Measurements from ENCODE around the gene INPP4A.

The INPP4A gene

DNA sequence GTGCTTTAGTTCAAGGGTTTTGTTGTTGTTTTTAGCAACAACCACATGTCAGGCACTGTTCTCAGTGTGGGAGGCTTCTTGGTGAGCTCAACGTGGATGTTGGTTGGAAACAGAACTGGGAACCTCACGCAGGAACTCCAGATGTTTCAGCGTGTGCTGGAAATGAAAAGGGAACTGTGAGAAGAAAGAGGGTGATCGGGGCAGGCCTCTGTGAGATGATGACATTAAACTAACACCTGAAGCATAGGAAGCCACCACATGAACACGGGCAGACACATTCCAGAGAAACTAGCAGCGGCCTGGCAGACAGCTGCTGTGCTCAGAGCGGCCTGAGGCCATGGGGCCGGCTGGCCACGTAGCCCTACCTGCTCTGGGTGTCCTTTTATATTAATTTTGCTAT is 97.2 kb downstream of the INPP4A start:
- no peak for DNase-seq (ENCODE audit: low read depth)

DNA sequence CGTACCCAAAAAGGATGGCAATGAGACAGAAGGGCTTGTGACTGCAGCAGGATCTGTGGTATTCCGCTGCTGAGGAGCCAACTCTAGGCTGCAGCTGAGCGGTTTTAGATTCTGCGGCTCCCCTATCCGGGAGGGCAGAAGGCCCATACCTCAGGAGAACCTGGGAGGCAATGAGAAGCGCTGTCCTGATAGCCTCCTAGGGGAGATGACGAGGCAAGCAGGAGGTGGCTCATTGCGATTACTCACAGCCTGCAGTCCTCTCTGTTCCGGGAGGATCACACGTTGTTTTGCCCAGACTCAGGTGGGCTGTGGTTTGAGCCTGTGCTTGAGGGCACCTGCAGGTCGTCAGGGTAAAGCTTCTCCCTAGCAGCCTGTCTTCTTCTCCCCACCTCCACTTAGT is 98.6 kb downstream of the INPP4A start:
- DNase-seq (ENCODE audit: low read depth), result no peak

DNA sequence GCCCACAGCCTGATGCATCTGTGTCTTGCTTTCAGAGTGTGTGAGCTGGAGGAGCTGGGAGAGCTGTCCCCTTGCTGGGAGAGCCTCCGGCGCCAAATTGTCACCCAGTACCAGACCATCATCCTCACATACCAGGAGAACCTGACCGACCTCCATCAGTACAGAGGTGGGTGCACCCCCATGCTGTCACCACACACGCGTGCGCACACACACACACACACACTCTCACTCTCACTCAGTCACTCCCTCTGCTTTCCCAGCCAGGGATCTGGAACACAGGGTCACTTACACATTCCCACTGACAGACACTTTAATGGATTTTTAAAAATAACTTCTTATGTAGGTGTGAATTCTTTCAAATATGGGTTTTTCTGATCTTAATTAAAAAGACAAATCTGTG is 99.2 kb downstream of the INPP4A start:
- DNase-seq (ENCODE audit: low read depth), result no peak

DNA sequence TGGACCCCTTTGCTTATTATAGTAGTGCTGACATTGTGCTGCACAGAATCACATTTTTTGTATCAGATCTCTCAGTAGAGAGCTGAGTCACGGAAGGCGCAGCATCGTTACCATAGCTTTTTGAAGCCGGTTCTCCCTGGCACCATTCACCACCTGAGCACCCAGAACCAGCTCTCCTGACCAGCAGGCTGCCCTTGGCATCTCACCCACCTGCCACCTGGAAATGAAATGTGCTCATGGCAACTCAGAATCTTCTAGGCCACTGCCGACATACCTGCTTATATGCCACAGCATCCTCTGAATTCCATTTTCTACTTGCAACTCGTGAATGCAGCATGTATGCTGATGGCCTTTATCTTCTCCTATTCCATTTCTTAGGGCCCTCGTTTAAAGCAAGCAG is 100.9 kb downstream of the INPP4A start:
- DNase-seq (ENCODE audit: low read depth), result no peak

DNA sequence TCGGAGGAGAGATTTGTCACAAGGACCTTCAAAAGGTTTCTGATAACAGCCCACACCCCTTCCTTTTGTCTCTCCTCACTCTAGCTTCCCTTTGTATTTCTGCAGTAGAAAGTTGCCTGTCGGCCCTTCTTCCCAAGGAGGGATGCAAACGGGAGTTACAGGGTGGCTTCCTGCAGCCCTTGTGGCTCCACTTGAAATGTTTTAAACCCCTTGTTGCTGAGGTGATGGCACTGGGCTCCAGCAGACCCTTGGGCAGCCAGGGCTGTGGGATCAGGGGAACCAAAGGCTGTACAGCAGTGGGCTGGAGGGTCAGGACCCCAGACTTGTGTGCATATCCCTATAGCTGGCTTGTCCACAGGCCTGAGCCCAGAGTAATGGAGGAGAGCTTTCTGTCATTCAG is 101.5 kb downstream of the INPP4A start:
- no peak for DNase-seq (ENCODE audit: low read depth)

DNA sequence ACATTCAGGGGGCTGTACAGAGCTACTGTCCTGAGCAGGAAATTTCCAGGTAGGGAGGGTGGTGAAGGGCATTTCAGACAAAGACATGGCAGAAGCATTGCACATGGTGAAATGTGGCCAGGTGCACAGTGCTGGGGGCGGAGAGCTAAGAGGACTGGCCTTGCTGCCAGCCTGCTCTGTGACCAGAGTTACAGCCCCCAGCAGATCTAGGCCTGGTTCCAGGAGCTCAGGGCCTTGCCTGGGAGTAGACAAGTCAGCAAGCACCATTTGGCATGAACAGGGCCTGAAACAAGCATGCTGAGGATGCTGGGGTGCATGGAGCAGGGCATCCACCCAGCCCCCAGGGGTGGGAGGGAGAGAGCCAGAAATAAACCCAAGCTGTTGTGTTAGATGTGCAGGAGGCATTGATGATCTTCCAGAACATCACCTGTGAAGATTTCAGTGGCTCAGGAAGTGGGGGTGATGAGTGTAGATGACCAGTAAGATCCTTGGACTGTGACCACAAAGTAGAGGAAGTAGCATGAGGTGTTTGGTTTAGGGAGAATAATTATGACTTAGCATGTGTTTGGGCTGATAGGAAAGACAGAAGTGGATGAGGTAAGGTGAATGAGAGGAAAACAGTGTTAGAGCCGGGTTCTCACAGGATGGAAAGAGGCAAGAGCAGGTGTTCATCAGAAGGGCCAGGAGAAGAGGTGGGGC is 102.6 kb downstream of the INPP4A start:
- no peak for DNase-seq (ENCODE audit: low read depth)

DNA sequence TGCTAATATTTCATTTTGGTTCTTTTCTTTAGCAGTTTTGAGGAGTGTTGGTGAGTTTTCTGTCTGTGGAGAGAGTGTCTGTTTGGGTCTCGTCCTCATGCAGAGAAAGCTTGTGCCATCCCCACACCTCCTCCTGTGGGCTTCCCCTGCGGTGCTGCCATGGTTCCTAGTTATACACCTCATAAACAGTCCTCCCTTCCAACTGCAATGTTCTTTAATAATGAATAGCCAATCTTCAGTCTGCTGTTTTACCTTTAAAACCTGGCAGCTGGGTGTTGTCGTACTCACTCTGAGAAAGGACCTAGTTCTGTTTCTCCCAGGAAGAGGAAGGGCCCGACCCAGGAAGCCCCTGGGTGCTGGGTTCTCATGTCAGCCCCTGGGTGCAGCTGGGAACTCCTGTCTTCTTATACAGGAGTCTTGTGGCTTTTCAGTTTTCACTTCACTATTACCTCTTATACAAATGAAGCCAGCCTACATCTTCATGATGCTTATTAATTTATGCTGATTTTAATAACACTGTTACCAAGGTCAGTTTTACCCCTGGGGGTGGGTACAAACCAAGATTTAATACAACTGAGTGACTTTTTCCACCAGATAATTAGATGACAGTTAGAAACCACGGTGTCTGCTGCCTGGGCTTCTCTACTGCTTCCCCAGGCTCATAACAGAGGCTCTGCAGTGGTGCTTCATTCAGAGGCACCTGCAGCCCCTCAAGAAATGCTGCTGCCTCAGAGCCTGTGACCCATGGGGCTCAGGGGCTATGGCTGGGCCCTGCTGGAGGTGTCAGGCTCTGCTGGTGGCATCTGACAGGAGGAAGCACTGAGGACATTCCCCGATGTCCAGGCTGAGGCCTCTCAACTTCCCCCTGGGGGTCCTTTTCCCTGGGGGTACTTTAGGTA is 104.5 kb downstream of the INPP4A start:
- DNase-seq (ENCODE audit: low read depth), result no peak

DNA sequence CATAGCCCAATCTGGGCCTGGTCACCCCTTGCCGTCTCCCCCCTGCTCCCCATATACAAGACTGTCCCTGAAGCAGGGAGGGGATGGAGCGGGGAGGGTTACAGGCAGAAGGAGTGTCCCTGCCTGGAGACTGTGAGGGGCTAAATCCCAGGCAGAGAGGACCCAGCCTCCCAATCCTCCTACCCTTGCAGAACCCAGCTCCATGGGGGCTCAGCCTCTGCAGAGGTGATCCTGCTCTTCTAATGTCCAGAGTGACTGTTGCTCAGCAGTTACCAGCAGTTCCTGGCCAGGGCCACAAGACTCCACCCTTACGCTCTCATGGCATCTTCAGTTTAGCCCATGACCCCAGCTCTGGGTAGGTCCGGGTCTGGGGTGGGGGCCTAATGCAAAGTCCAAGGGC is 105.5 kb downstream of the INPP4A start:
- no peak for DNase-seq (ENCODE audit: low read depth)

DNA sequence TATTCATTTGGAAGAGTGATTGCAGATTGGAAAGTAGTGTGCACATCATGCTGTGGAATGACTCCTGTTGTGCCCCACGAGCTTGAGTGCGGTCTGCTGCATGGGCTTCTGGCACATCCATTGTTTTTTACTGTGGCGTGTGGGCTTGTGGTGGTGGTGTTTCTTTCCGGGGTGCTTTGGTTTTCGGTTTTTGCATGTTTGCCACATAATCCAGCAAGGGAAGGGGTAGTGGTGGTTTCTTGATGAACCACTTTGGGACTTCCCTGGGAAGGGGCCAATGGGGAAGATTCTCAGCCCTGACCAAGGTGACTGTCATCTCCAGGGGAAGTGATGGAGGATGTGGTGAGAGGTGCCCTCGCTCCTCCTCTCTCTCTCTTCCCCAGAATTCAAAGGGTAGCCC is 106.7 kb downstream of the INPP4A start:
- DNase-seq (ENCODE audit: low read depth), result no peak

DNA sequence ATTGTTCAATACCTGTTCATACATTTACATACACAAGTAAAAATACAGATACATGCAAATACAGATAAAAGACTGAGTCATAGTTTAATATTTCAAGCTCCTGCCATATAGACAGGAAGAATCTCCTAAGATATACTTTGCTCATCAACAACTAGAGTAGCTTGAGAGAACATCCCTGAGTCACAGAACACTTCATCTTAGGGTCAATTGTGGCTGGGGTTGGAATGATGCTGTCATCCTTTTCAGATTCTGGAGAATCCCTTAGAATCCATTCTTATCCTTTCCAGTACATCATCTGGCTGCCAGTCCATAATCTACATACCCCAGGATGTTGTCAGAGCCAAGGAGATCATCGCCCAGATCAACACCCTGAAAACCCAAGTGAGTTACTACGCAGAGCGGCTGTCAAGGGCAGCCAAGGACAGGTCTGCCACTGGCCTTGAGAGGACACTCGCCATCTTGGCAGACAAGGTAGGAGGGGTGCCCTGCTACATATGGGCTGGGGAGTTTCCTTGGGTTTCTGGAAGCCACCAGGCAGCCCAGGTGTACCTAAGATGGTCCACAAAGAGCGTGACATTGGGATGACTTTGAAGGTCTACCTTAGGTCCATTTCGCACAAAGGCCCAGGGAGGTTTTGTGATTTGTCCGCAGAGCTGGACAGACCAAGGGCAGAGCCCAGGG is 108.0 kb downstream of the INPP4A start:
- no peak for DNase-seq (ENCODE audit: low read depth)

DNA sequence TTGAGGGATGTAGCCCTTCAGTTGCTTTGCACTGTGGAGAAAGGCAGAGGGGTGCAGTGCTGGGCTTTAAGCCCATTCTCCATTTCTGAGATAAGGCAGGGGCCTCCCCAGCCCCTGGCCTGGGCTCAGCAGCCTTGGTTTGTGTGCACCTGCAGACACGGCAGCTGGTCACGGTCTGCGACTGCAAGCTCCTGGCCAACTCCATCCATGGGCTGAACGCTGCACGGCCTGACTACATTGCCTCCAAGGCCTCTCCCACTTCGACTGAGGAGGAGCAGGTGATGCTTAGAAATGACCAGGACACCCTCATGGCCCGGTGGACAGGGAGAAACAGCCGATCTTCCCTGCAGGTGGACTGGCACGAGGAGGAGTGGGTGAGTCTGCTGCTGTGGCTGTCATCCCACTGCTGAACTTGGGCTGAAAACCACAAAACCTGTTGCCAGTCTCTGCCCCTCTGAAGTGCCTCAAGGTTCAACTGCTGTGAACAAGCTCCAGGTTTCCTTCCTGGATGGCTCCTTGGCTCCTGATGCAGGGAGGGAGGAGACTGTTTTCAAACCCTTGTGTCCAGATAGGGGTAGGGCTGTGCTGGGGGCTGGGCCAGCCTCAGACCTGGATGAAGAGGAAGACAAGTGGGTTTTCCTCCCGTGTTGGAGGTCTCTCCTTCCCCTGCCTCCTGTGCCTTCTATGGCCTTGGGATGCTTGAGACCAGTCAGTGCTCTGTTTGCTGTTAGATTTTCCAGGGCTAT is 109.6 kb downstream of the INPP4A start:
- DNase-seq (ENCODE audit: low read depth), result no peak

DNA sequence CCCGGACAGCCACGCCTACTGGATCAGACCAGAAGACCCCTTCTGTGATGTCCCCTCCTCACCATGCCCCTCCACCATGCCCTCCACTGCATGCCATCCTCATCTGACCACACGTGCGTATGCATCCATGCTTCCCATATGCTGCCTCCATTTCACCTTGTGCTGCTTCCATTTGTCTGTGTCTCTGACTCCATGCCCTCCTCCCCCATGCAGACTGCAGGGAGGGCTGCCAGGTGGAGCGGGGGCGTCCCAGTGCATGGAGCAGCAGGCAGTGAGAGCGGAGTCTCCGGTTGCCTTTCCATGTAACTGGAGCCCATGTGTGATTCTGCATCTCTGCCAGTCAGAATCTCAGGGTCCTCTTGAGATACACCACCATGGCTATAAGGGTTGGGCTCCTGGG is 111.0 kb downstream of the INPP4A start:
- DNase-seq (ENCODE audit: low read depth), result no peak

DNA sequence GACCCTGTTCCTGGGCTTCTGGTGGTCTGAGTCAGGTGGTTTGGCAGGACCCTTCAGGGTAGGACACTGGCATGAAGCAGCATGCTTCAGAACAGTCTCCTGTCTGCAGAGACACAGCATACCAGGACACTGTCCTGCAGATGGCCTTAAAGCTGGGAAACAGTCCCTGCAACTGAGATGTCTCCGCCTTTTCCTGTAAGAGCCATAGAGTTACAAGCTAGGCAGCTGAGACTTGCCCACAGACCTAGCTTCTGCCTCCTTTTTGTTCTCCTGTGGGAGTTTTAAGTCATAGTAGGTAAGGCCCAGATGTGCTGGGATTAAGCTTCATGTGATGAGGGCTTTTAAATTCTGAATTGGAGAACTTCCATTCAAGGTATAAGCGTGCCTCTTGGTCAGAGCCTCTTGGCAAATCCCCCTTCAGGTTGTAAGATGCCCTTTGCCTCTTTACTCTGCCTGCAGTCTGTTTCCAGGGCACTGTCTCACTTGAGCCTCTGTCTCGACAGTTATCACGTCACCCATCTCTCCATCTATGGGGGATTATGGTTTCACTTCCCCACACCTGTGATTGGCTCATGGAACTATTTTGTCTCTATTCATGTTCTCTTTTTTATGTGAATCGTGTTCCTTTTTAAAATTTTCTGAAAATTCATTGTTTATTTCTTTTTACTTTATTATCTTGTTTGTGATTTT is 111.8 kb downstream of the INPP4A start:
- DNase-seq (ENCODE audit: low read depth), result no peak

DNA sequence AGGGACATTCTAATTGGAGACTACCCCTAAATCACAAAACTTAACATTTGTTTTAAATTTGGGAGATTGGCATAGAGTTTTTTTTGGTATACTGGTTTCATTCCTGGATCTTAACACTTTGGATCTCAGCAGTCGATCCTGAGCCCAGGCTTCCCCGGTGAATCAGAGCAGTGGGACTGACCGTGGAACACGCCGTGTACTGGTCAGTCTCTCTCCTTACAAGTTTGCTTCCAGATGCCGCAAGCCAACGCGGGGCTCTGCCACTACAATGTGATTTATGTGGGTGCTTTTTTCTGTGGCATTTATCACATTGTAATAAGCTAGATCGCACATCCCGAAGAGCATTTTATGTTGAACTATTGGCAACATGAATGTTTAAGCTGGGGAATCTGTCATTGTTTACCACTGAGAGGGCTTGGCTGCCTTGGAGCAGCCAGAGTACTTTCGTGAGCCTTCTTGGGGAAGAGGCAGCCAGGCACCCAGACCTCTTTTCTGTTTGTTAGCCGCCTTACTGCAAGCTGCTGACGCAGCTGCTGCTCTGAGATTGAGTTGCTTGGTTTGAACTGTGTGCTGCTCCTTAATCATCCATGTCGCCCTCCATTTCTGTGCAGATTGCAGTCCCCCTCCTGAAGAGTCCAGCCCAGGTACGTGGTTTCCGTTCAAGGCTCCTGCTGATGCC is 114.3 kb downstream of the INPP4A start:
- no peak for DNase-seq (ENCODE audit: low read depth)

DNA sequence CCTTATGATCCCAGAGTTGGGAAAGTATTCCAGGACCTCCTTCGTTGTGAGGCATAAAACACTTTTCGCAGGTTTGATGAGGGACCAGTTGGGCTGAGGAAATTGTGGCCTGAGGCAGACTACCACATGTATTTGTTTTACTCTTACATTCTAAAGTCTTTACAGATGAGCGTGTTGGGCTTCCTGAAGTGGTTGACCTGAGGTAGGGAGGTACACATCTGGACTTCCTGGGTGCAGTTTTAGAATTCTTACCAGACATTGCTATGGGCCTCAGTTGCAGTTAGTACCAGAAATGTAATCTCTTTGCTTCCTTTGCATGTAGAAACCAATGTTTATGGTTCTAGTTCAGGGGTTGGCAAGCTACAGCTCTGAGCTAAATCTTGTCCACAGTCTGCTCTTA is 114.9 kb downstream of the INPP4A start:
- DNase-seq (ENCODE audit: low read depth), result no peak

DNA sequence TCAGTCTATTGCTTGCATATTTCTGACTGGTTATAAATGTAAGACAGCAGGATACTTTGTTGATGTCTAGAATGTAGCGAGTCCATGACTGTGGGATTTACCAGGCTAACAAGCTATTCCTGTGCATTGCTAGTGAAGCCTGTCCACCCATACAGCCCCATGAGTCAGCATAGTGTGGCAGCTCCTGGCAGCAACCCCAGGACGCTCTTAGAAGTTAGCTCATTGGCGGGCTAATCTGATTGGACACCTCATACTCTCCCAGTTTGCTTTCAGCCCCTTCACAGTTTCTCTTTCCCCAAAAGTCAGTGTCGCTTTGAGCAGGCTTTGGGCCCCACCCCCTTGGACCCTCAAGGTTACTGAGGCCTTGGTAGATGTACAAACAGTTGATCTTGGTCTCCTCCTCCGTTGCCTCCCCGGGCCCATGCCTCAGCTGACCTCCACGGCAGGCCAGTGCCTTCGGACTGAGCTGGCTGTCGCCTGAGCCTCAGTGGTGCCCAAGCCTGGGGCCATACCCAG is 115.7 kb downstream of the INPP4A start:
- DNase-seq (ENCODE audit: low read depth), result no peak

DNA sequence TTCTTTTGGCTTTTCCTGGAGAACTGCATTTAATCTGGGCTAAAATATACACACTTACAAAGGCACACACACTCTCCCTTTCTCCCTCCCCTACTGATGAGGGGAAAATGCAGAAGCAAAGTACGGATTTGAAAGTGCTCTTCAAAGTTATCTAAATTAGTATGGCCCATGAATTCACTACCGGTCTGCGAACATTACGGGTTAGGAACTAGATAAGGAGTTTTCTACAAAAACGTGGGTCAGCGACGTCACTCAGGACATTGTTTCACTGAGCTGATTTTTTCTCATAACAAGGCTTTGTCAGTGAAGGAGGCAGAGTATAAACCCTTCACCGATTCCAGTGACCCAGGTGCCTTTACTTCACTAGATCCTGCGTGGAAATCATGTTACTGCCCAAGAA is 116.4 kb downstream of the INPP4A start:
- DNase-seq (ENCODE audit: low read depth), result no peak

DNA sequence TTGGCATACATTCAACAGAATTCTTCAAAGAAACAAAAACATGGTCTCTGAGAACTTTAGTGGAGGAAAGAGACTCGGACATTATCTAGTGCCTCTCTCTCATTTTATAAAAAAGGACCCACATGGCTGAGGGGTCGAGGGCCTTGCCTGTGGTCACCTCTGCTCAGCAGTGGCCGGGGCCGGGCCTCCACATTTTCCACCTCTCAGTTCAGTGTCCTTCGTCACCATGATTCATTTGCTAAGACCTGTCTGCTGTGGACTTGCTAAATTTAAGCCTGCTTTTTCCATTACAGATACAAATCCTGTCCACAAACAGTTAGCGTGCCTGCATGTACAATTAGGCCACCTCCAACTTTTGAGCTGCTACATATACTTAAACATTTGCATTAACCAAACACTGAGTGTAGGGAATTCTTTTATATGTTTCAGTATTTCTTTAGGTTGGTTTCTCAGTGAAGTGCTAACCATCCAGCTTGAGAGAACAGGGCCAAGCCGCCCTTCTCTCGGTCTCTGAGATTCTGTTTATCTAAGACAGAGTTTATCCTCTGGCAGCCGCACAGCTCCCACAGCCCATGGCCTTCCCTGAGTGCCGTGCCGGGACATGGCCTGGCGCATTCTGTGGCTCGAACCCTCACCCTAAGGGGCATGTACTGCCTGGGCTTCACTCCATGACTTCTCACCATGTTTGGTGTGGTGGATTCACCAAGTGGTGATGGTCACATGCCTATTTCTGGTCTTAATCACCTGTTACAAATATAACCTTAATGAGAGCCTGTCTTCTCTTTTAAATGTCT is 117.4 kb downstream of the INPP4A start:
- no peak for DNase-seq (ENCODE audit: low read depth)

DNA sequence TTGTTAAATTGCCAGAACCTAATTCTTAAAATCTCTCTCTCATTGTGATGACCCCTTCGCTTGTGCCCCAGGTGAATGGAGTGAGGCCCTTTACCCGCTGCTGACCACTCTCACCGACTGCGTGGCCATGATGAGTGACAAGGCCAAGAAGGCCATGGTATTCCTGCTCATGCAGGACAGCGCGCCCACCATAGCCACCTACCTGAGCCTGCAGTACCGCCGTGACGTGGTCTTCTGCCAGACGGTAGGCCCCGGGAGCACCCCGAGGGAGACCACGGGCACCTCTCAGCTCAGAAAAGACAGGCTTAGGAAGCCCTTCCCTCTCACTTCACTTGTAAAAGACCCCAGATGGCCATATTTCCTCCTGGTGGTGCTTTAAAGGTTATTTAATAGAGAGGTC is 118.7 kb downstream of the INPP4A start:
- DNase-seq (ENCODE audit: low read depth), result no peak

DNA sequence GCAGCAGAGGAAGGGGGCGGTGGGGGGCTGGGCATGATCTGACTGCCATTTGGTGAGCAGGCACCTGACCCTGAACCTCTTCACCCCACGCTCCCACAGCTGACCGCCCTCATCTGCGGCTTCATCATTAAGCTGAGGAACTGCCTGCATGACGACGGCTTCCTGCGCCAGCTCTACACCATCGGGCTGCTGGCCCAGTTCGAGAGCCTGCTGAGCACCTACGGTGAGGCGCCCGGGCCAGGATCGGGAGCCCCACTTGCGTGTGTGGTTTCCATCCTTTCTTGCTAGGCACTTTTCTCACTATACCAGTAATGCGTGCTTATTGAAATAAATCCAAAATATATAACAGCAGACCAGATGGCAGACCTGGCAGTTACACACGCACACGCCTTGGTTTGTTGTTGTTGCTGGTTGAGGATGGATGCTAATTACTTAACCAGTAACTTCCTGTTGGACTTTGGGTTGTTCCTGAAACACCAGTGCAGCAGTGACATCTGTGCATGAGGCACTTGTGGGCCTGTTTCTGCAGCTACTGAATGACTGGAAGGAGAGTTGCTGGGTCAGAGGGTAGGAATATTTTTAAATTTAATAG is 120.0 kb downstream of the INPP4A start:
- DNase-seq (ENCODE audit: low read depth), result no peak

All from CMK (cell line).